Measurements from ENCODE around the gene NUDCD3. TPM values are rescaled to one million over a fixed set of nuclear protein-coding genes. Genes with fewer than 3 reads are reported as not detected.

NUDCD3 gene
- total and polyA plus RNA-seq, 7 donors, result 34.6 to 140 (median 97.7) TPM

DNA sequence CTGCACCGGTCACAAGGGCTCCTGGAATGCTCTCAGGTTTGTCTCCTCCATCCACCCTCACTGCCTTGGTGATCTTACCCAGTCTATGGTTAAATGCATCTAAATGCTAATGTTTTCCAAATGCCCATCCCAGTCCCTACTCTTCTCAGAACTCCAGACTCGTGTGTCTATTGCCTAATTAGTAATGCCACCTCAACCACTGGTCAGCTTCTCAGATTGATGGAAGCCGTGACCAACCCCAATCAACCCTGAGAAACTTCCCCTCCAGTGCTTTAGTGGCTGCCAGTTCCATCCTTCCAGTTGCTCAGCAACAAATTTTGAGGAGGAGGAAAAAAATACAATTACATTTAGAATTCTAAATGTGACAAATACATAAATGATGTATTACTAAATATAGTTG, 18.6 kb downstream of the NUDCD3 start:
- 68 to 86% (median 73%) methylated on average over 3 of the region's 3 CpGs for WGBS, 3 donors
- intact Hi-C loops (cut with DNase I), result loop anchor here in 1 of 2 donors (5.0 kb wide), 1 partner anchor 40 kb away; no protein-coding TSS in a partner anchor
- Histone ChIP-seq H3K9me3 (no peaks in the 10 kb centered on the region), H3K27ac (no peak overlapping the region), H3K36me3 (ENCODE audit: insufficient read depth in 1 of 2, low read depth in 1 of 2) (peaks cover 0 to 33% of the 10 kb centered on the region in 2 donors), H3K4me3 (no peak overlapping the region), H3K4me1 (peaks cover 53% of the 10 kb centered on the region), H3K27me3 (ENCODE audit: insufficient read depth in 3 of 3, low read length in 2 of 3) (no peaks in the 10 kb centered on the region)
- TF ChIP-seq, protein P1, sequence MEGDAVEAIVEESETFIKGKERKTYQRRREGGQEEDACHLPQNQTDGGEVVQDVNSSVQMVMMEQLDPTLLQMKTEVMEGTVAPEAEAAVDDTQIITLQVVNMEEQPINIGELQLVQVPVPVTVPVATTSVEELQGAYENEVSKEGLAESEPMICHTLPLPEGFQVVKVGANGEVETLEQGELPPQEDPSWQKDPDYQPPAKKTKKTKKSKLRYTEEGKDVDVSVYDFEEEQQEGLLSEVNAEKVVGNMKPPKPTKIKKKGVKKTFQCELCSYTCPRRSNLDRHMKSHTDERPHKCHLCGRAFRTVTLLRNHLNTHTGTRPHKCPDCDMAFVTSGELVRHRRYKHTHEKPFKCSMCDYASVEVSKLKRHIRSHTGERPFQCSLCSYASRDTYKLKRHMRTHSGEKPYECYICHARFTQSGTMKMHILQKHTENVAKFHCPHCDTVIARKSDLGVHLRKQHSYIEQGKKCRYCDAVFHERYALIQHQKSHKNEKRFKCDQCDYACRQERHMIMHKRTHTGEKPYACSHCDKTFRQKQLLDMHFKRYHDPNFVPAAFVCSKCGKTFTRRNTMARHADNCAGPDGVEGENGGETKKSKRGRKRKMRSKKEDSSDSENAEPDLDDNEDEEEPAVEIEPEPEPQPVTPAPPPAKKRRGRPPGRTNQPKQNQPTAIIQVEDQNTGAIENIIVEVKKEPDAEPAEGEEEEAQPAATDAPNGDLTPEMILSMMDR (IDR thresholded peaks at IDR 0.05), result no peak
- no peak for DNase-seq
- ATAC-seq, result peak in 3 of 4 donors; percentile 26 to 71 (median 52)

DNA sequence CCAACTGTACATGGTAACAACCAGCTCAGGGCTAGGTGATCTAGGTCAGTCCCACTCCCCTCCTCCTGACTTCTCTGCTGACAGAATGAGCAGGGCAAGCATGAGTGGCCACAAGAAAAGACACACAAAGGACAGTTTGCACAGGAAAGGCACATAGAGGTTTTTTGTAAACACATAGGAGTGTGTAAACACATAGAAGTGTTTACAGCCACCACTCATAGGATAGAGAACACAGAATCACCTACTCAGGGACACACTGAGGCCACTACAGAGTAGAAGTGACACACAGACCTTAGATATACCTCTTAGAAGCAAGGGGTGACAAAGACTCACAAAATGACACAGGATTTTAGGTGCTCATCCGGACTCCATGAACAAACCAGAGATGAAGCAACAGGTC, 19.0 kb downstream of the NUDCD3 start:
- no peaks in the 10 kb centered on the region for H3K9me3 ChIP-seq
- DNase-seq (no peak), ATAC-seq (peak in 3 of 4 donors; percentile 4 to 12 (median 6))
- TF ChIP-seq, protein P1 (IDR thresholded peaks at IDR 0.05), result no peak
- H3K27me3 ChIP-seq (ENCODE audit: insufficient read depth in 3 of 3, low read length in 2 of 3), result no peaks in the 10 kb centered on the region
- intact Hi-C loops (cut with DNase I), result loop anchor here in 1 of 2 donors (5.0 kb wide), 1 partner anchor 39 kb away; no protein-coding TSS in a partner anchor
- no peak overlapping the region for H3K27ac ChIP-seq
- peaks cover 57% of the 10 kb centered on the region for H3K4me1 ChIP-seq
- no peak overlapping the region for H3K4me3 ChIP-seq
- WGBS, 3 donors, result 95 to 100% (median 96%) methylated on average over 1 of the region's 1 CpG
- peaks cover 0 to 35% of the 10 kb centered on the region in 2 donors for H3K36me3 ChIP-seq (ENCODE audit: insufficient read depth in 1 of 2, low read depth in 1 of 2)

DNA sequence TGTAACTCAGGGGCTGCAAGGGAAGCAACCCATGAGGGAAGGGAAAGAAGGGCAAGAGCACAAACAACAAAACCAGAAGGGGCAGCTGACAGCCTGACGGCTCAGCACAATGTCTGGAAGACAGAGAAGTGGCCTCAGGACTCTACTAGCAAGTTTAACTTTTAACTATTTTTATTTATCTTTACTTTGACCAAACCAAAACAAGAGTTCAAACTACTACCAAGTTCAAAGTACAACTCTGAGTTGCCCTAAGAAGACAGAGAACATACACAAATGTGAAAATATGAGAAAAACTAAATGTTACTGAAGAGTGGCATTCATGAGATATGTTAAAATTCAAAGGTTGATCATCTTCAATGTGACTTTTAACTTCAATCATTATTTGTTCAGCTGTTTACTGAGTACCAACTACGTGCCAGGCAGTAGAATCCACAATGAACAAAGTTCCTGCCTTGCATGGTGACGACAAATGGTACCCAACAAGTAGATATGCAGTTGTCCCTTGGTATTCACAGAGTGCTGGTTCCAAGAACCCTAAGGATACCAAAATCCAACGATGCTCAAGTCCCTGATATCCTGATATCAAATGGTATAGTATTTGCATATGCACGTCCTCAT, 19.7 kb downstream of the NUDCD3 start:
- ATAC-seq (no peak), DNase-seq (no peak)
- peaks cover 0 to 31% of the 10 kb centered on the region in 2 donors for H3K36me3 ChIP-seq (ENCODE audit: insufficient read depth in 1 of 2, low read depth in 1 of 2)
- peaks cover 59% of the 10 kb centered on the region for H3K4me1 ChIP-seq
- intact Hi-C loops (cut with DNase I), result loop anchor here in 1 of 2 donors (5.0 kb wide), 1 partner anchor 38 kb away; no protein-coding TSS in a partner anchor
- WGBS, 3 donors, result 64 to 81% (median 77%) methylated on average over 5 of the region's 5 CpGs
- no peak overlapping the region for H3K27ac ChIP-seq
- H3K4me3 ChIP-seq, result no peak overlapping the region
- TF ChIP-seq, protein P1 (IDR thresholded peaks at IDR 0.05), result no peak
- H3K27me3 ChIP-seq (ENCODE audit: insufficient read depth in 3 of 3, low read length in 2 of 3), result no peaks in the 10 kb centered on the region
- no peaks in the 10 kb centered on the region for H3K9me3 ChIP-seq

DNA sequence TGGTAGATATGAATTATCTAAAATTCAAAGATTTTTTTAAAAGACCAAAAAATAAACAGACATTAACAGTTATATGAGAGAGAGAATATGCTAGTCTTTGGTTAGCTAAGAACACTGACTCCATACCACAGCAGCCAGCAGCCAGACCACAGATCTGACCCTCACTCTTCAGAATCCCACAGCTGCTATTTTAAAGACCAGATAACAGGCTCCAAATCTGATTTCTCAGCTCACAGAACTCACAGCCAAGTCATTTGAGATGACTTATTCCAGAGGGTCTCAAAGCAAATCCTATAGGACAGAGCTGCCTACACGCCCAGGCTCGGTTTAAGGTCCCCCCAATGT, 20.4 kb downstream of the NUDCD3 start:
- 75 to 82% (median 79%) methylated on average over 2 of the region's 2 CpGs for WGBS, 3 donors
- intact Hi-C loops (cut with DNase I), result loop anchor here in 1 of 2 donors (5.0 kb wide), 1 partner anchor 38 kb away; no protein-coding TSS in a partner anchor
- Histone ChIP-seq H3K4me3 (no peak overlapping the region), H3K36me3 (ENCODE audit: insufficient read depth in 1 of 2, low read depth in 1 of 2) (peaks cover 0 to 26% of the 10 kb centered on the region in 2 donors), H3K27ac (no peak overlapping the region), H3K27me3 (ENCODE audit: insufficient read depth in 3 of 3, low read length in 2 of 3) (no peaks in the 10 kb centered on the region), H3K4me1 (peaks cover 59% of the 10 kb centered on the region), H3K9me3 (no peaks in the 10 kb centered on the region)
- TF ChIP-seq, protein P1 (IDR thresholded peaks at IDR 0.05), result no peak
- ATAC-seq, result no peak
- no peak for DNase-seq

Data from psoas muscle (tissue), 8 donors.